Vagina (tissue), 2 donors: Measurements from ENCODE around the gene PSMD8. TPM values are rescaled to one million over a fixed set of nuclear protein-coding genes. Genes with fewer than 3 reads are reported as not detected.
"Not testable (repeated sequence)": the region's sequence is repeated elsewhere in the genome, so short reads cannot be mapped to it uniquely, and the experiment has no call there.

Experiments
- DNase-seq, 2 donors: peaks; one replicate each; pipeline ENCODE4 v3.0.0-alpha.2; 2017; ENCODE audit errors: extremely low spot score in 2 of 2
- H3K27ac ChIP-seq: fragments of 200-600 bp; sonication (generic); one replicate; pipeline ENCODE4 v1.5.1; 2019
- H3K27me3 ChIP-seq: fragments of 200-600 bp; sonication (generic); one replicate; pipeline ENCODE4 v1.5.1; 2019
- H3K36me3 ChIP-seq, 2 donors: fragments of 200-600 bp; sonication (generic); one replicate each; pipeline ENCODE4 v1.5.1; 2017 to 2019
- H3K4me1 ChIP-seq: fragments of 200-600 bp; sonication (generic); one replicate; pipeline ENCODE4 v1.5.1; 2019
- H3K4me3 ChIP-seq, 2 donors: fragments of 200-600 bp; sonication (generic); 1 replicate in 1 of 2; 2 replicates in 1 of 2; pipeline ENCODE4 v1.5.1; 2016 to 2019
- H3K9me3 ChIP-seq: fragments of 200-600 bp; sonication (generic); one replicate; pipeline ENCODE4 v1.5.1; 2019
- CTCF ChIP-seq, 3 experiments: fragments of 450-650 bp in 2 of 3; fragments of 200-600 bp in 1 of 3; sonication (generic) in 1 of 3; IDR thresholded peaks; one replicate each; pipeline ENCODE4 v1.5.1; 2017 to 2019; ENCODE audit warnings: antibody characterized with exemption in 3 of 3, mild to moderate bottlenecking in 2 of 3, moderate library complexity in 2 of 3
- POLR2A ChIP-seq, 2 donors: fragments of 450-650 bp; IDR thresholded peaks; one replicate each; pipeline ENCODE4 v1.6.1; 2017; ENCODE audit warnings: antibody characterized with exemption in 2 of 2, mild to moderate bottlenecking in 2 of 2, moderate library complexity in 2 of 2
- POLR2AphosphoS5 ChIP-seq, 2 donors: sonication (generic); formaldehyde crosslinking; IDR thresholded peaks; one replicate each; pipeline ENCODE4 v1.9.0; 2017; ENCODE audit warnings: antibody characterized with exemption in 2 of 2, mild to moderate bottlenecking in 2 of 2, low read depth in 1 of 2; ENCODE audit not compliant: insufficient read depth in 1 of 2
- intact Hi-C: fragments of 100-400 bp; cut with DNase I; formaldehyde crosslinking; loops from one replicate; pipeline ENCODE4 v1.15.1; 2023
- total RNA-seq: library from RNA; depleted of rRNA; stranded (reverse); fragments of >200 nt; gene quantifications from one replicate; pipeline ENCODE4 v1.2.3, GENCODE V29; 2016

PSMD8 gene
- total RNA-seq, 1 donor from 2014 or later = 169 TPM

DNA sequence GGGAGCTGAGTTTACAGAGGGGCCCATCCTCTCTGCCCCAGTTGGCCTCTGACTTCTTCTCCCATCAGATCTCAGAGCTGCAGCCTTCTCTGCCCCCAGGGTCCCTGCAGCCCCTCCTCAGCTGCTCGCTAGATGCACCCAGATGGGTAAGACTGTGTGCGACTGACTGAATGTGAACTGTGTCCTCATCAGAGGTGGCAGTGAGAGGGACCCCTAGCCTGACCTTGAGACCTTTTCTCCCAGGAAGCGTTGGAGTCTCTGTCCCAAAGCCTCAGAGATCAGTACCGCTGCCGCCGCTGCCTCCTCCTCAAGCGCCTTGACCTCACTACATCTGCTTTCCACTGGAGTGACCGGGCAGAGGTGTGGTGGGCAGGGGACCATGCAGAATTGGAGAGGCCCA lies 30.9 kb downstream of the PSMD8 start:
- Histone ChIP-seq H3K4me3 (no peak overlapping the region), H3K9me3 (no peaks in the 10 kb centered on the region), H3K36me3 (peaks cover 0 to 23% of the 10 kb centered on the region in 2 donors), H3K27ac (no peak overlapping the region), H3K4me1 (peaks cover 22% of the 10 kb centered on the region), H3K27me3 (no peaks in the 10 kb centered on the region)
- intact Hi-C loops = no loop called here
- DNase-seq = no peak
- TF ChIP-seq POLR2AphosphoS5 (IDR thresholded peaks at IDR 0.05; ENCODE audit: insufficient read depth in 1 of 2, low read depth in 1 of 2) = no peak
- TF ChIP-seq POLR2A (IDR thresholded peaks at IDR 0.05) = no peak
- no peak for TF ChIP-seq CTCF (IDR thresholded peaks at IDR 0.05)

GRCh38 chr19:38409631-38410133 lies 35.3 kb downstream of the PSMD8 start:
- peaks cover 0 to 22% of the 10 kb centered on the region in 2 donors for H3K36me3 ChIP-seq
- intact Hi-C loops = loop anchor here (5.0 kb wide), 1 partner anchor 223 kb away; no protein-coding TSS in a partner anchor
- no peak for TF ChIP-seq POLR2AphosphoS5 (IDR thresholded peaks at IDR 0.05; ENCODE audit: insufficient read depth in 1 of 2, low read depth in 1 of 2)
- TF ChIP-seq POLR2A (IDR thresholded peaks at IDR 0.05) = no peak
- no peak for TF ChIP-seq CTCF (IDR thresholded peaks at IDR 0.05)

DNA sequence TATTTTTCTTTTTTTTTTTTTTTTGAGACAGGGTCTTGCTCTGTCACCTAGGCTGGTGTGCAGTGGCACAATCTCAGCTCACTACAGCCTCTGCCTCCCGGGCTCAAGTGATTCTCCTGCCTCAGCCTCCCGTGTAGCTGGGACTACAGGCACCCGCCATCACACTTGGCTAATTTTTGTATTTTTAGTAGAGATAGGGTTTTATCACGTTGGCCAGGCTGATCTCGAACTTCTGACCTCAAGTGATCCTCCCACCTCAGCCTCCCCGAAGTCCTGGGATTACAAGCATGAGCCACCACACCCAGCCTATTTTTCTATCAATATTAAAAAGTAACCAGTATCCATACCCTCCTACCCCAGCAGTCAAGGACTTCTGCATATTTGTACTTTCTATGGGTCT lies 36.0 kb downstream of the PSMD8 start:
- intact Hi-C loops = loop anchor here (5.0 kb wide), 1 partner anchor 222 kb away; no protein-coding TSS in a partner anchor

More at GRCh38 chr19:38409631-38410133, 35.3 kb downstream of the PSMD8 start:
- H3K4me3 ChIP-seq = no peak overlapping the region
- no peaks in the 10 kb centered on the region for H3K27me3 ChIP-seq
- no peak for DNase-seq
- no peak overlapping the region for H3K27ac ChIP-seq
- H3K4me1 ChIP-seq = peaks cover 4% of the 10 kb centered on the region
- no peaks in the 10 kb centered on the region for H3K9me3 ChIP-seq

DNA sequence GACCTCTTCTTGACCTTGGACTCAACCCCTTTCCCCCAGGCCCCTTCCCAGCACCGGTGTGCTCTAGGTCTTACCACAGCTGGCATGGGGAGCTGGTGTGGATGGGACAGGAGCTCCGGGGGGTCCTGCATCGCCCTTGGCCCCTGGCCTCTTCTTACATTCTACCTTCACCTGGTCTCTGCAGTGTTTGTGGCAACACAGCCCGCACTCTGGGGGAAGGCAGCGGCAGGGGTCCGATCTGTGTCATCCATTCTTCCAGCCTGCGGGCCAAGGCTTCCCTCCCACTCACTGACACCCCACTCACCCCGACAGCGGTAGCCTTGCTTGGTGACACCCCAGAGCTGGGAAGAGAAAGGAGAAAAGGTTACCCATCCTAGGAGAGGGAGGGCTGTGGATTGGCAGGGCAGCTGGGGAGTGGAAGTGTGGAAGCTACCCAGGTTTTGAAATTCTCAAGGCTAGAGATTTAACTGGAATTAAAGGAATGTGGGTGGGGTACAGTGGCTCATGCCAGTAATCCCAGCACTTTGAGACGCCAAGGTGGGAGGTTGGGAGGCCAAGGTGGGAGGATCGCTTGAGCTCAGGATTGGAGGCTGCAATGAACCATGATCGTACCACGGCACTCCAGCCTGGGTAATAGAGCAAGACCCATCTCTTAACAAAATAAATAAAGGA lies 36.8 kb downstream of the PSMD8 start:
- H3K27ac ChIP-seq = no peak overlapping the region
- no peaks in the 10 kb centered on the region for H3K4me1 ChIP-seq
- no peak for DNase-seq
- no peak for TF ChIP-seq POLR2AphosphoS5 (IDR thresholded peaks at IDR 0.05; ENCODE audit: insufficient read depth in 1 of 2, low read depth in 1 of 2)
- TF ChIP-seq CTCF (IDR thresholded peaks at IDR 0.05) = no peak
- intact Hi-C loops = loop anchor here (5.0 kb wide), 1 partner anchor 221 kb away; no protein-coding TSS in a partner anchor
- H3K9me3 ChIP-seq = no peaks in the 10 kb centered on the region
- H3K36me3 ChIP-seq = peaks cover 0 to 8% of the 10 kb centered on the region in 2 donors
- H3K27me3 ChIP-seq = no peaks in the 10 kb centered on the region
- H3K4me3 ChIP-seq = no peak overlapping the region

More for the DNA sequence above, 36.0 kb downstream of the PSMD8 start:
- not testable (repeated sequence) for H3K27me3 ChIP-seq, H3K9me3 ChIP-seq, DNase-seq, H3K27ac ChIP-seq, H3K4me3 ChIP-seq, H3K4me1 ChIP-seq
- H3K36me3 ChIP-seq = peaks cover 0 to 15% of the 10 kb centered on the region in 2 donors

GRCh38 chr19:38411898-38412297 lies 37.5 kb downstream of the PSMD8 start:
- intact Hi-C loops = loop anchor here (5.0 kb wide), 1 partner anchor 220 kb away; no protein-coding TSS in a partner anchor
- not testable (repeated sequence) for H3K4me3 ChIP-seq, H3K9me3 ChIP-seq, DNase-seq, H3K4me1 ChIP-seq, H3K36me3 ChIP-seq, H3K27me3 ChIP-seq, H3K27ac ChIP-seq

- H3K36me3 ChIP-seq = no peaks in the 10 kb centered on the region
- TF ChIP-seq POLR2A (IDR thresholded peaks at IDR 0.05) = no peak
- no peak for TF ChIP-seq POLR2AphosphoS5 (IDR thresholded peaks at IDR 0.05; ENCODE audit: insufficient read depth in 1 of 2, low read depth in 1 of 2)
- no peak for TF ChIP-seq CTCF (IDR thresholded peaks at IDR 0.05)
- no peak overlapping the region for H3K27ac ChIP-seq
- H3K9me3 ChIP-seq = no peaks in the 10 kb centered on the region
- DNase-seq = no peak
- intact Hi-C loops = loop anchor here (5.0 kb wide), 1 partner anchor 220 kb away; no protein-coding TSS in a partner anchor
- H3K4me1 ChIP-seq = peaks cover 1% of the 10 kb centered on the region
- H3K27me3 ChIP-seq = no peaks in the 10 kb centered on the region
- H3K4me3 ChIP-seq = no peak overlapping the region
These were observed 38.1 kb downstream of the PSMD8 start for GRCh38 chr19:38412491-38412890.
